GM12865 (cell line): ENCODE measurements around the gene METAP2.

Experiments used
- DNase-seq: peaks from one replicate; pipeline ENCODE4 v3.0.0; 2010; ENCODE audit warnings: low read depth
- H3K4me3 ChIP-seq: 2 replicates; pipeline ENCODE4 v1.5.1; 2011; ENCODE audit warnings: mild to moderate bottlenecking, low read depth, low read length, control low read depth
- TF ChIP-seq, protein P1 (sequence below): IDR thresholded peaks from 2 replicates; pipeline ENCODE4 v1.5.1; 2011; ENCODE audit warnings: low read length, control low read depth, low read depth, inconsistent platforms; ENCODE audit not compliant: insufficient read depth; ENCODE audit errors: missing control alignments

The METAP2 gene

DNA sequence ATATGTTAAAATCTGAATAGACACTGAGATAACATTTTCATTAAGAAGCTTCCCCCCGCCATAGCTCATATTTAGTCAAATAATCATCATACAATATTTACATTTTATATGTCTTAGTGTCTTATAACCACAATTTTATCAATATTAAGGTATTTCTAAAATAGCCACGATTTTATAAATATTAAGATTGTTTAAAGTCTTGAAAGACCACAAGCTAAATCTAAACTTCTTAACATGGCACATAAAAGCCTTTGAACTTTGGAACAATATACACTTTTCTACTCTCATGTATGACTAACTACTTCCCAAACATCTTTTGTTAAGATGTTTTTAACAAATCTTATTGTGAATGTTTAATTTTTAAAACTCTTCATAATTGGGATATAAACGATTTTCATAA is 70.8 kb downstream of the METAP2 start:
- TF ChIP-seq, protein P1, sequence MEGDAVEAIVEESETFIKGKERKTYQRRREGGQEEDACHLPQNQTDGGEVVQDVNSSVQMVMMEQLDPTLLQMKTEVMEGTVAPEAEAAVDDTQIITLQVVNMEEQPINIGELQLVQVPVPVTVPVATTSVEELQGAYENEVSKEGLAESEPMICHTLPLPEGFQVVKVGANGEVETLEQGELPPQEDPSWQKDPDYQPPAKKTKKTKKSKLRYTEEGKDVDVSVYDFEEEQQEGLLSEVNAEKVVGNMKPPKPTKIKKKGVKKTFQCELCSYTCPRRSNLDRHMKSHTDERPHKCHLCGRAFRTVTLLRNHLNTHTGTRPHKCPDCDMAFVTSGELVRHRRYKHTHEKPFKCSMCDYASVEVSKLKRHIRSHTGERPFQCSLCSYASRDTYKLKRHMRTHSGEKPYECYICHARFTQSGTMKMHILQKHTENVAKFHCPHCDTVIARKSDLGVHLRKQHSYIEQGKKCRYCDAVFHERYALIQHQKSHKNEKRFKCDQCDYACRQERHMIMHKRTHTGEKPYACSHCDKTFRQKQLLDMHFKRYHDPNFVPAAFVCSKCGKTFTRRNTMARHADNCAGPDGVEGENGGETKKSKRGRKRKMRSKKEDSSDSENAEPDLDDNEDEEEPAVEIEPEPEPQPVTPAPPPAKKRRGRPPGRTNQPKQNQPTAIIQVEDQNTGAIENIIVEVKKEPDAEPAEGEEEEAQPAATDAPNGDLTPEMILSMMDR: no peak
- no peak overlapping the region for H3K4me3 ChIP-seq
- no peak for DNase-seq

- DNase-seq: no peak
- TF ChIP-seq, protein P1: no peak
- H3K4me3 ChIP-seq: no peak overlapping the region
These were observed 71.4 kb downstream of the METAP2 start for GRCh38 chr12:95545303-95545702.

DNA sequence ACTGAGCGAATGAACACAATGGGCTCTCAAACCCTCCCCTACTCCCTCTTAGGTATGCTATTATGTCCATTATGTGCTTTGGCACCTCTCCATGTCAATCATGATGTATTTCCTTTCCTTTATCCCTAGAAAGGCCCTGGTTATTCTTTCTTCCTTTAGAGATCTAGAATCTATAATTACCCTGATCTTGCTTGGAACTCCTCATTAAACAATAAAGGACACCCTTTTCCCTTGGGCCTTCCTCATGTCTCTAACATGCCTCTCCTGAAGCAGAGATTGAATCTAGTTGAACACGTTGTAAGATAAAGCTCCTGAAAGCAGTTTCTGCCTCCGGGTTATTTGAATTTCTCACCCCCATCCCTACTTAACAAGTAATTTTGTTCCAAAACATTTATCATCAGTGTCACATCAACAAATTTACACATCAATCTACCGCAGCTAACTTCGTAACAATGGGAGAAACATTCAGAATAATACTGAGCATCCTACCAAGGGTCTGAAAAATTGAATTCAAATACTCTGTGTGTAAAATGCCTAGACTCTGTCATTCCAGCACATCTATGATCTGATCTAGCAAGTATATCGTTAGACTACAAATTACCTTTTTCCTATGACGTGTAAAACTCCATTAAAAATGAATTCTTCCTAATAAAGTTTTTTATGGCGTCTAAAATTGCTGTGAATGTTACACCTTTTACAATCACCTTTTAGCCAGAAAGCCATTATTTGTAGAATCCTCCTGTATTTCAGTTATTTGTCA is 72.0 kb downstream of the METAP2 start:
- no peak overlapping the region for H3K4me3 ChIP-seq
- TF ChIP-seq, protein P1: no peak
- DNase-seq: no peak

- no peak for DNase-seq
- TF ChIP-seq, protein P1: no peak
- no peak overlapping the region for H3K4me3 ChIP-seq
These were observed 72.5 kb downstream of the METAP2 start for GRCh38 chr12:95546491-95546813.

GRCh38 chr12:95547522-95548055 is 73.6 kb downstream of the METAP2 start:
- H3K4me3 ChIP-seq: no peak overlapping the region
- TF ChIP-seq, protein P1: no peak
- no peak for DNase-seq

GRCh38 chr12:95548056-95548538 is 74.1 kb downstream of the METAP2 start:
- no peak for DNase-seq
- TF ChIP-seq, protein P1: no peak
- H3K4me3 ChIP-seq: peak overlapping the region; percentile 20; the same call in 1 of the 2 replicates
